NCI-H2196 (cell line): ENCODE data around the gene CREB1.
"Not testable (repeated sequence)": the region's sequence is repeated elsewhere in the genome, so short reads cannot be mapped to it uniquely, and the experiment has no call there.

Source experiments
- DNase-seq: peaks from one replicate; lab custom pipeline; 2025; ENCODE audit not compliant: unreplicated experiment; lab: John Stamatoyannopoulos, UW

Gene CREB1

DNA sequence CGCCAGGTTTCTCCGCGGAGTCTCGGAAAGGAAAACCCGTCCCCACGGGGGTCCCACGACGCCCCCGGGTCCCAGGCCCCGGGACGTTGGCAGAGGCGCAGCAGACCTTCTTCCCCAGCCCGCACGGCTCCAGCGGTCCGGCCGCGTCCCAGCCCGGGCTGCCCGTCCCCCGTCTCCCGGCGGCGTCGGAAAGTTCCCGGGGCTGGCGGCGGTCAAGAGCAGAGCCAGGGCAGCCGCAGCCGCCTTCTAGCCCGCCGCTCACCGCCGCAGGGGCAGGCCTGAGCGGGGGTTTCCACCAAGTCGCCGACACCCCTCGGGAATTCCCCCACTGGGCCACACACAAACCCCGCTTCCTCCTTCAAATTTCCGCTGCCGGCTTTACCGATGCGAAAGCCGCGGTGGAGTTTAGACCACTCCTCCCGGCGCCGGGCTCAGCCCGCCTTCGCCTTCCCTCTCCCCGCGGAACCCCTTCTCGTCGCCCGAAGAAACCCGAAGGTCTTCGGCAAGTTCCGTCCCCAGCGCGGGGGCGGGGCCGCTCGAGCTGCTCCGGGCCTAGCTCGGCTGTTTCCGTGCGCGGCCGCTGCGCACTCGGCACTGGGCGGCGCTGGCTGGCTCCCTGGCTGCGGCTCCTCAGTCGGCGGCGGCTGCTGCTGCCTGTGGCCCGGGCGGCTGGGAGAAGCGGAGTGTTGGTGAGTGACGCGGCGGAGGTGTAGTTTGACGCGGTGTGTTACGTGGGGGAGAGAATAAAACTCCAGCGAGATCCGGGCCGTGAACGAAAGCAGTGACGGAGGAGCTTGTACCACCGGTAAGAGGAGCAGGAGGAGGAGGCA, at the start of gene CREB1:
Gene CREB1 (plus strand): TSS at position 633 of the 830 bp plus-strand sequence. CDS start 25,674 bp downstream, outside the sequence.
- peak; percentile 97 for DNase-seq

DNA sequence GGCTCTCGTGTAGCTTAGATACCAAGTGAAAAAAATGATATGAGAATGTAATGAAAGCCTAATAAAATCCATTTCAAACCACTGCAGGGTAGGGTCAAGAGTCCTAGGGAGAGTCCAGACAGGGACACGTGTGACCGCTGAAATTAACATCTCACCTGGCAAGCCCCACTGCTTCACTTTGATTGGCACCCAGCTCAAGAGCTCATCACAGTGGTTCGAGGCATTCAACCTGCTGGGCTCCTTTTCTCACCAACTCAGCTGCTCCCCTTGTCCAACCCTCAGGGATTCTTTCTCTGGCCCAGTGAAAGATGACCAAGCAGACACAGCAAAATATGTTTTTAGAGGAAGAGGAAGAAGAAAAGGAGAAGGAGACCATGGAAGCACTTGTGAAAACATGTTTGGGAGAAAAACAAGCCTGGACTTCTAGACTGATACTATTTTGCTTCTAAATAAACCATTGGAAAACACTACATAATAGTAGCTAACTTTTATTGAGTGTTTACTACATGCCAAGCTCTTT, 49.2 kb upstream of the CREB1 start:
- no peak for DNase-seq

DNA sequence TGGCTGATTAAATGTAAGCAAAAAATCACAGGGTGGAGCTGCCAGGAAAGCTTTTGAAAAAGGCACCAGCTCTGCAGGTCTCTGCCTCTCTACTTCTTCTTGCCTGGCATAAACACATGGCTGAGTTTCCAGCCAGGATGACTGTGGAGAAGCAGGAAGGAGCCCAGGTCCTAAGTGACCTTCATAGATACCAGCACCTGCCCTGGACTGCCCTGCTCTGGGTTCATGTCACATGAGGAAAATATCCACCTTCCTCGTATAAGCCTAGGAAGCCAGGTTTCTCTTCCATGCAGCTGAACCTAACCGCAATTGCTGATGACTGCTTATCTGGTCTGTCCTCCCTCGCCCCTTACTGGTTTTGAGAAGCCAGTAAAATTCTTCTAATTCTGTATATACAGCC, 47.8 kb upstream of the CREB1 start:
- DNase-seq, result peak; percentile 12

DNA sequence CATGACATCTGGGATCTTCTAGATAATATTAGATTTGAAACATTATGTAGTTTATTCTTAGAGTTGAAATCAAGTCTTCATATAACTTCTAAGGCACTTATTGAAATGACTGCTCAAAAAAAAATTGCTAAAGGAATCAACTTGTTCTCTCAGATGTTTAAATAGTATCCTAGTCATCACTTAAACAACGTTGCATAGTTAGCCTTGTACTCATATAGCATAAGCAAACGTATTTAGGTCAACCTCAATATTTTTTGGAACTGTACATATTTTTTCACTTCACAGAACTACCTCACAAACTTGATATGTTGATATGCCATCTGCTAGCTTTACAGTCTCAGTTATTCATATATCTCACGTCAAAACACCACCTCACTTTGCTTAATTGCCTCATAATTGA, 47.1 kb upstream of the CREB1 start:
- DNase-seq, result no peak

DNA sequence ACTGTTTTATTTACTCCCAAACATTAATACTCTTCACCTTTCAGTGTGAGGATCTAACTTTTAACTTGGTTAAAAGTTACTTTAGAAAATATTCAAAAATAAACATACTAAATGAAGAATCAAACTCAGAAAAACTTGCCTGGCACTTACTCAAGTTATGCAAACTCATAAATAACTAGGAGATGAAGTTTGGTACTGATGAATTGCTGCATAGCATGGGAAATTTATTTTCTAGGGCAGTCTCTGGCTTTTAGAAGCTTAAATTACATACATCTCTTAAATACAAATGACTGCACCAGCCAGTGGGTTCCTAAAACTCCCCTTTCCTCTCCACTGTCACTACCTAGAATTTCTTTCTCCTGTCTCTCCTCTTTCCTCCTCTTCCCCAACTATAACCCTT, 46.7 kb upstream of the CREB1 start:
- DNase-seq, result no peak

DNA sequence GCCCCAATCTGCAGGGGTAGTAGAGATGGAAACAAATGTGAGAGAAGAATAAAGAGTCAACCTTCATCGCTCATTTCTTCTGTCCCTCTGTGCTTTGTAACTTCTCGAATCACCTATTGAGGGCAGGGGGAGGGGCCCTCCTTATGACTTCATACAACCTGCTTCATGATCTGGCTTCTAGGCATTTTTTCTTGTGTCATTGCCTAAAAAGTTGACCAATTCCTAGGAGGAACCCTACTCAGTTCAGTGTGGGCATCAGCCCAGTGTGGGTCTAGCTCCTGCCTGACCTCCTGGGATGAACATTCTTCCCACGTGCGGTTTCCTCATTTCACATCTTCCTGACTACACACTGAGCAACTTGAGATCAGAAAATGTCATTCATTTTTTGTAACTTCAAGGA, 46.3 kb upstream of the CREB1 start:
- DNase-seq, result no peak

DNA sequence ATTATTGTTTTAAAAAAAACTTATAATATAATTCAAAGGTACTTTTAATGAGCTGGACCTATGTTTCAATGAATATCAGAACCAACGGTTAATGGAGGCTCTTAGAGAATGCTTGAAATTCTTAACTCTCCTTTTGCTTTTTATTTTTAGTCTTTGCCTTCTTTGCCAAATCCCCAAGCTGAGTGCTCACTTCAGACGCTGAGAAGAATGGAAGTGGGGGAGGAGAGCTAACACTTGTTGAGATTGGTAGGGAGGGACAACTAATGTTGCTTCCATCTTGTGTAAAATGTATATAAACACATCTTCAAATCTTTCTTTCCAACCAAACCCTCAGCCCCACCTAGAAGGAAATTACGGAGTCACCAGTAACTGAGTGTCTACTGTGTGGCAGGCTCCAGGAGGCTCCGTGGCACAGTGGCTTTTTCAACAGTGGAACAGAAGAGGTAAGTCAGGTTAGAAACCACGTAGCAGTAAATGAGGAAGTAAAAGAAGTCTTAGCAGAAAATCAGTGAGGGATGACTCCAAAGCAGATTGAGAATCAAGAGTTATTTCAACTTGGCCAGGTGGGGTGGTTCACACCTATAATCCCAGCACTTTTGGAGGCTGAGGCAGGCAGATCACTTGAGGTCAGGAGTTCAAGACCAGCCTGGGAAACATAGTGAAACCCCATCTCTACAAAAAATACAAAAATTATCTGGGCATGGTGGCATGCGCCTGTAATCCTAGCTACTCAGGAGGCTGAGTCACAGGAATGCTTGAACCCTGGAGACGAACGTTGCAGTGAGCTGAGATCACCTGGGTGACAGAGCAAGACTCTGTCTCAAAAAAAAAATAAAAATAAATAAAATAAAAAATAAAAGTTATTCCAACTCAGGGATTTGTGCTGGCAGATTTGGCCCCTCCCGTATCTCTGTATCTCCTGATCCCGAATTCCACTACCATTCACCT, 45.0 kb upstream of the CREB1 start:
- no peak for DNase-seq

DNA sequence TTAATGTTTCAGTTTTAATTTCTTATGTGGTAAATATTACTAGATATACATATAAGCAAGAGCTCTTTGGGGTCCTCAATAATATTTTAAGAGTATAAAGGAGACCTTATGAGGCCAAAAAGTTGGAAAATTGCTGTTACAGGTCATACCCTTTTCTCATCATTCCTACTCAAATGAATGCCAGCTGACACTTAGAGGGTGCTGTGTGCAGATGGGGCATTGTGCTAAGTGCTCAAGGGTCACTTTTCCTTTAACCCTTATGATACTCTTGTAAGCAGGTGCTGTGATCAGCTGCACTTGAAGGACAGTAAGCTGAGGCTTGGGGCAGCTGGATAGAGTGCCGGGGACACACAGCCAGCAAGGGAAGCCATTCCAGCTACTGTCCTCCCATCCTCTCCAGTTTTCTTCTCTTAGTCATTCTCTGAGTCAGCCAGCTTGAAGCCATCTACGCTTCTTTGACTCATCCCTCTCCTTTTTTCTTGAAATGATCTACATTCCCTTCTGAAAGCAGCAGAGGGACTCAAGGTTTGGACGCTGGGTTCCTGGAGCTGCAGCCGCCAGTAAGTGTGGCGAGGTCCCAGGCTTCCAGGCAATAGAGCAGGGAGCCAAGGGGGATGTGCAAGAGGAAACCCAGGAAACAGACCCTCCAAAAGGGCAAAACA, 42.0 kb upstream of the CREB1 start:
- no peak for DNase-seq

DNA sequence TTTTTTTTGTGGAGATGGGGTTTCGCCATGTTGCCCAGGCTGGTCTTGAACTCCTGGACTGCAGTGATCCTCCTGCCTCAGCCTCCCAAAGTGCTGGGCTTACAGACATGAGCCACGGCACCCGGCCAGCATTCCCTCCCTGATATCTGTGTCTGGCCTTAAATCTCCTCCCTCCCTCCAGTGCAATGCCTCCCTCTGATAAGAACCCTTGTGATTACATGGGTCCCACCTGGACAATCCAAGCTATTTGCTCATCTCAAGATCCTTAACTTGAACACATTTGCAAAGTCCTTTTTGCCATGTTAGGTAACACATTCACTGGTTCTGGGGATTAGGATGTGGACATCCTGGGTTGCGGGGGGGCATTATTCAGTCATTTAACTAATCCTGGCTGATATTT, 40.5 kb upstream of the CREB1 start:
- no peak for DNase-seq

DNA sequence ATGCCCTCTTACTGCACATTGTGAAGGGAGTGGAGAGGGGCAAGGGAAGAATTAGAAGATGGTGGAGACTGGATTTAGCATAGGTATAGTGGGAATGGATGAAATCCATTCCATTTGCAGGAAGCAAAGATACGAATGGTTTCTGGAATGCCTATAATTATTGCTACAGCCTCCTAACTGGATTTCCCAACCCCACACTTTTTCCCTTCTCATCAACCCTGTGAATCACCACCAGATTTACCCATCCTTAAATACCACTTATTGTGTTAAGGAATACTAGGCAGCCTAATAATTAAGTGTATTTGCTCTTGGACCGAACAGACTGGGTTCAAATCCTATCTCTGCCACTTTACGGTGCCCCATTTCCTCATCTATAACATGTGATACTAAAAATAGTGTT, 39.3 kb upstream of the CREB1 start:
- DNase-seq, result no peak

DNA sequence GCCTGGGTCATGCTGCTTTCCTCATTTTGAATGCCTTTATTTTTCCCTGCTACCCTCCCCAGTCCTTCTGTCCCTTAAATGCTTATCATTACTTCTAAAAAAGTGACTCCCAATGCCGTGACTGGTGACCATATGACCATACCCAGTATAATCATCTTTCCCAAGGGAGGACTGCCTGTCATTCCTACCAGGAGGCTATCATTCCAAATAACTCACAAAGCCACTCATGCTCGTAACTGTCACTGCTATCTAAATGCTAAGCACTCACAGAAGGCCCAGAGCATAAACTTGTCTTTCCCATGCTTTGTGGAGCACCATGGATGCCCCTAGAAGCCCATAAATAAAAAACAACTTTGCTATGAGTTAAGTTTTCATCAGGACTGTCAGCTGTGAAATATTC, 38.7 kb upstream of the CREB1 start:
- DNase-seq, result no peak

DNA sequence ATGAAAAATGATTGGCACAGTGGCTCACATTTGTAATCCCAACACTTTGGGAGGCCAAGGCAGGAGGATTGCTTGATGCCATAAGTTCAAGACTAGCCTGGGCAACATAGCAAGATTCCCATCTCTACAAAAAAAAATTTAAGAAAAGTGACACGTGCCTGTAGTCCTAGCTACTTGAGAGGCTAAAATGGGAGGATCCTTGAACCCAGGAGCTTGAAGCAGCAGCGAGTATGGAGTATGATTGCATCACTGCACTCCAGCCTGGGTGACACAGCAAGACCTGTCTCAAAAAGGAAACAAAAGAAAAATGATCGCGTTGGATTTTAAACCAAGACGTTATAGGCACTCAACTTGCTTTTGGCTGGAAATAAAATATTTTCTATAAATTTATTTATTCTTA, 37.8 kb upstream of the CREB1 start:
- no peak for DNase-seq

DNA sequence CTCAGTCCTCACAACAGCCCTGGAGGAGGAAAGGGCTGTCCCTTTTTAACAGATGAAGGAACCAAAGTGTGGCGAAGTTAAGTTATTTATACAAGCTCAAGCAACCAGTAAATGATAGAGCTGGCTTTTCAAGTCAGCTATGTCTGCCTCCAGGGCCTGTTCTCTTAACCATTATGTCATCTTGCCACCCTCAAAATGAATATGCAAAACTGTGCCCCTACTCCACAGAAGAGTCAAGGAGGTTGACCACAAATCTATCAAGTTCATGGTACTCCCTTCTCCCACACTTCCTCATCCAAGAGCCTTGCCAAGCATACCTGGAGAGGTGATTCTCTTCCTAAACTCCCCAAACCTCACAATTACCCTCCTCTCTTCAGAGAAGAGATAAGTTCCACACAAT, 37.3 kb upstream of the CREB1 start:
- no peak for DNase-seq

DNA sequence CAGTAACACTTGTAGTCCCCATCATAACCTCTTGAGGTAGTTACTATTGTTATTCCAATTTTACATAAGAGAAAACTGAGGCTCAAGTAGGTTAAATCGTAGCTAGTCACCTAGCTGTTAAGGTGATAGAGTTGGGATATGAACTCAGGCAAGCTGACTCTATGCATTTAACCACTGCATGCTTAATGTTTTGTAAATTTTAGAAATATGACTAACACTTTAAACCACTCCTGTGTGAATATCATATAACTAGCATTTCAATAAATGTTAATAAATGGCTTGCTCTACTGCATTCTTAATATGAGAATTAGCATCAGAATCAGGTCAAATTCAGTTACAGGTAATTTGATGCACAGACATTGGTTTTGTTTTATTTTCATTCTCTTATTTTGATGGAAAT, 35.6 kb upstream of the CREB1 start:
- DNase-seq, result no peak

DNA sequence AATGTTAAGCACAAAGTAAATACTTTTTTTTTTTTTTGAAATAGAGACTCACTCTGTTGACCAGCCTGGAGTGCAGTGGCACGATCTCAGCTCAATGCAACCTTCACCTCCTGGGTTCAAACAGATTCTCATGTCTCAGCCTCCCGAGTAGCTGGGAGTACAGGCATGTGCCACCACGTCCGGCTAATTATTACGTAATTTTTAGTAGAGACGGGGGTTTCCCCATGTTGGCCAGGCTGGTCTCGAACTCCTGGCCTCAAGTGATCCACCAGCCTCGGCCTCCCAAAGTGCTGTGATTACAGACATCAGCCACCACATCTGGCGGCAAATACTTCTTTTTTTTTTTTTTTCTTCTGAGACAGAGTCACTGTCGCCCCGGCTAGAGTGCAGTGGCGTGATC, 32.8 kb upstream of the CREB1 start:
- DNase-seq, result not testable (repeated sequence)

DNA sequence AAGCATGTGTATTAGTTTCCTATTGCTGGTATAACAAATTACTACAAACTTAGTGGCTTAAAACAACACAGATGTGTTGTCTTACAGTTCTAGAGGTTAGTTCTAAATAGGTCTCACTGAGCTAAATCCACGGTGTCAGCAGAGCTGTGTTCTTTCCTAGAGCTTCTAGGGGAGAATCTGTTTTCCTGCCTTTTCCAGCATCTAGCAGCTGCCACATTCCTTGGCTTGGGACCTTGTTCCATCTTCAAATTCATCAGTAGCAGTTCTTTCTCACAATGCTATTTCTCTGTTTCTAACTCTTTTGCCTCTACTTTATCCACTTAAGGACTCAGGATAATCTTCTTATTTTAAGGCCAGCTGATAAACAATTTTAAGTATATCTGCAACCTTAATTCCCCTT, 32.2 kb upstream of the CREB1 start:
- DNase-seq, result no peak

DNA sequence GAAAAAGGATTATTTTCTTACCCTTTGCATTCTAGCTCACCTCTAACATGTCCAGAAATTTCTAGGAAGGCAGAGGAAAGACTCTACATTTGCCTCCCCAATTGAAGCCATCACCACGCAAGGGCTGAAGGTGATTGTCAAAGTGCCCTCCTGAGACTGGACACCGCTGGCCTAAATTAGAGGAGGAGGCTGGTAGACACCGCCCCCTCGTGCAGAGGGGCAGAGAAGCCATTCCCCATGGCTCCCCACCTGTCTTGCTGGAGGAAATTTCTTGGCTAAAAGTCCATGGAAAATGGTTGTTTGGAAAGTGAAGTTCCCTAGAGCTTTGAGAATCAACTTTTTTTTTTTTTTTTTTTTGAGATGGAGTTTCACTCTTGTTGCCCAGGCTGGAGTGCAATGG, 31.3 kb upstream of the CREB1 start:
- DNase-seq, result no peak

DNA sequence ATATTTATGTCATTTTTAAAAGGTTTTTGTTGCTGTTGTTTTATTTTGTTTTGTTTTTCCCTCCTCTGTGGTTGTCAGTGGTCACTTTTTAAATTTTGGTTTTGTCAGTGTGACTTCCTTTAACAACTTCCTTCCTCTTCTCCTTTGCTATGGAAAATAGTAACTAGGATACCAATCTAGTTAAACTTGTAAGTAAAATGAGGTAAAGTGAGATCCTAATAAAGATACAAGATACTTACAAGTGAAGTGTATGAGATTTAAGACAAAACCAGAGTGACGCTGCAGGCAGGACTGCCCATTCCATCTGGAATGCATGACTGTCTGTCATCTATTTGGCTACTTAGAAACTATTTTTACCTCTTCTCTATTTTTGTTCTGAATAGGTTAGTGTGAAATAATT, 30.6 kb upstream of the CREB1 start:
- DNase-seq, result no peak

DNA sequence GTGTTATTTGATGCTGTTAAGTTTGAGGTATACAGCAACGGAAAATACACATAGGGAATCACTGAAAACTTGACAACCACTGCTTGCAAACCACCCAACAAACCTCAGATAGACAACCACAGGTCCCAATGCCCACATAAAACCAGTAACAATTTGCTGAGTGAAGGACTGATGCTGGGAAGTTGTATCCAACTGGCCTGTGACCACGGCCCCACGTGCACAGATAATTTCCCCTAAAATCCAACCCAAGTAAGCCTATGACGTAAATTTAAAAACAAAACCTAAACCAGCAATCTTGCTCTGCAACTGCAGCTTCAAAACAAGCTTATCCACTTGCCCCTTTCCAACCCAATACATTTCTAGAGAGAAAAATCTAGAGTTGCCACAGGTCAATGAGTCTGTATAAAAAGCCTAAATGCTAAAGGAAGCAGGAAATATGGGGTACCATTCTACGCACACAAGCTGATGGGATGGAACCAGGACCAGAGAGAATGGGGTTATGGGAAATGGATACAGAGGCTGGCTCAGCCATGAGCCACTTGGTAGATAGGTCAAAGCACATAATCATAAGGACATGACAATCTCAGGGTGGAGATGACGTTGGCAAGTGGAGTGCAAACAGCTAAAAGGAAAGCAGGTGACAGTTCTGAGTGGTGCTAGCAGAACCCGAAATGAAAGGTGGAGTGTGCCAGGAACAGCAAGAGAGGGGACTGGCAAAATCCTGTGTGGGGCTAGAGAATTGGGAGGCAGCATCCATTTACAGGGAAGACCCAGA, 27.8 kb upstream of the CREB1 start:
- no peak for DNase-seq

DNA sequence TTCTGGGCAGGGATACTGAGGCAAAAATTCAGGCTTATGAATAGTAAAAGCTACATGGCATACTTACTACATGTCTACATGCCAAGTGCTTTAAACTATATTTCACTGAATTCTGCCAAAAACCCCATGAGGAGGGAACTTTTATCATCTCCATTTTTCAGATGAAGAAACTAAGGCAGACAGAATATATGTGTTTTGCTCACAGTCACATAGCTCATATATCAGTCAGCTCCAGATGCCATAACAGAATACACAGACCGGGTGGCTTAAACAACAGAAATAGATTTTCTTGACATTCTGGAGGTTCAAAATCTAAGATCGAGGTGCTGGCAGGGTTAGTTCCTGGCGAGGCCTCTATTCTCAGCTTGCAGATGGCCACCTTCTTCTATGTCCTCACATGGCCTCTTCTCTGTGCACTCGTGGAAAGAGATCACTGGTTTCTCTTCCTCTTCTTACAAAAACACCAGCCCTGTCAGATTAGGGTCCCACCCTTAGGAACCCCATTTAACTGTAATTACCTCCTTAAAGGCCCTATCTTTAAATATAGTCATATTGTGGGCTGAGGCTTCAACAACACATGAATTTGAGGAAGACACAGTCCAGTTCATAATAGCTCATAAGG, 27.1 kb upstream of the CREB1 start:
- no peak for DNase-seq
